B cell (primary cell): ENCODE data around the gene ICE2. TPM values are rescaled to one million over a fixed set of nuclear protein-coding genes. Genes with fewer than 3 reads are reported as not detected.

Experiments
- ATAC-seq: fragments of 200-7000 bp; cut with Tn5 transposase; one replicate; pipeline ENCODE4 v1.10.0; 2021; ENCODE audit warnings: low read depth, mild to moderate bottlenecking, moderate number of reproducible peaks, moderate library complexity
- CTCF ChIA-PET: fragments of 350-600 bp; sonication (Branson Sonifier 250); formaldehyde crosslinking; loops from one replicate; lab custom pipeline; 2021; ENCODE audit warnings: antibody characterized with exemption, inconsistent platforms; lab: Charles Lee
- POLR2A ChIA-PET: fragments of 350-600 bp; sonication (Branson Sonifier 250); formaldehyde crosslinking; loops from one replicate; lab custom pipeline; 2021; ENCODE audit warnings: antibody characterized with exemption; lab: Charles Lee
- DNase-seq: peaks from one replicate; pipeline ENCODE4 v3.0.0; 2013
- H2AFZ ChIP-seq: 2 replicates; pipeline ENCODE4 v1.6.1; 2012; ENCODE audit warnings: mild to moderate bottlenecking, low read depth, low read length; ENCODE audit not compliant: insufficient read depth, poor library complexity, severe bottlenecking
- H3K27ac ChIP-seq, 2 donors: 1 replicate in 1 of 2; 2 replicates in 1 of 2; pipeline ENCODE4 v1.5.1; 2012 to 2013; ENCODE audit warnings: low read length in 2 of 2, mild to moderate bottlenecking in 2 of 2, moderate library complexity in 1 of 2
- H3K27me3 ChIP-seq, 4 experiments: fragments of 200-600 bp in 1 of 4; sonication (generic) in 1 of 4; replicated peaks in 1 of 4; 1 replicate in 2 of 4; 2 replicates in 2 of 4; pipeline versions ENCODE4 v1.6.1 to v1.7.0; 2013 to 2016; ENCODE audit warnings: low read length in 3 of 4, mild to moderate bottlenecking in 2 of 4, mixed read lengths in 1 of 4, moderate library complexity in 1 of 4; ENCODE audit not compliant: insufficient read depth in 4 of 4, control insufficient read depth in 3 of 4; ENCODE audit errors: control extremely low read depth in 1 of 4
- H3K36me3 ChIP-seq, 2 experiments: replicated peaks in 1 of 2; 1 replicate in 1 of 2; 2 replicates in 1 of 2; pipeline versions ENCODE4 v1.6.1 to v1.7.1; 2013; ENCODE audit warnings: low read length in 1 of 2; ENCODE audit not compliant: insufficient read depth in 2 of 2, control insufficient read depth in 1 of 2; ENCODE audit errors: control extremely low read depth in 1 of 2, extremely low read depth in 1 of 2
- H3K4me1 ChIP-seq, 2 donors: fragments of 200-600 bp in 1 of 2; sonication (generic) in 1 of 2; 1 replicate in 1 of 2; 2 replicates in 1 of 2; pipeline versions ENCODE4 v1.5.1 to v1.6.1; 2013 to 2017; ENCODE audit warnings: low read length in 2 of 2; ENCODE audit not compliant: control insufficient read depth in 2 of 2, insufficient read depth in 2 of 2
- H3K4me2 ChIP-seq: replicated peaks from 2 replicates; pipeline ENCODE3; 2012; ENCODE audit warnings: mild to moderate bottlenecking, low read depth, low read length; ENCODE audit not compliant: poor library complexity, severe bottlenecking
- H3K4me3 ChIP-seq, 5 experiments: fragments of 200-600 bp in 1 of 5; sonication (generic) in 1 of 5; 1 replicate in 3 of 5; 2 replicates in 2 of 5; pipeline versions ENCODE4 v1.5.1 to v1.7.0; 2011 to 2016; ENCODE audit warnings: low read length in 4 of 5, mild to moderate bottlenecking in 4 of 5, low read depth in 2 of 5, control low read depth in 1 of 5, moderate library complexity in 1 of 5; ENCODE audit not compliant: insufficient read depth in 1 of 5; ENCODE audit errors: control extremely low read depth in 1 of 5, extremely low read depth in 1 of 5
- H3K79me2 ChIP-seq: fragments of 200-600 bp; sonication (generic); one replicate; pipeline ENCODE4 v1.6.0; 2016; ENCODE audit warnings: low read length; ENCODE audit not compliant: control insufficient read depth, insufficient read depth
- H3K9ac ChIP-seq: fragments of 200-600 bp; sonication (generic); 2 replicates; pipeline ENCODE4 v1.6.1; 2017; ENCODE audit warnings: mild to moderate bottlenecking, low read length, moderate library complexity
- H3K9me3 ChIP-seq, 3 donors: one replicate each; pipeline versions ENCODE4 v1.6.1 to v1.7.1; 2013; ENCODE audit warnings: low read length in 2 of 3; ENCODE audit not compliant: control insufficient read depth in 2 of 3, insufficient read depth in 1 of 3; ENCODE audit errors: control extremely low read depth in 1 of 3
- H4K20me1 ChIP-seq: 2 replicates; pipeline ENCODE4 v1.6.0; 2012; ENCODE audit warnings: mild to moderate bottlenecking, low read length; ENCODE audit not compliant: insufficient read depth, control insufficient read depth, poor library complexity, severe bottlenecking
- H3K27ac Mint-ChIP-seq: one replicate; pipeline ENCODE4 v1.8.0; 2021; ENCODE audit warnings: mixed read lengths
- H3K27me3 Mint-ChIP-seq: one replicate; pipeline ENCODE4 v1.8.0; 2021; ENCODE audit warnings: mixed read lengths
- H3K4me1 Mint-ChIP-seq: one replicate; pipeline ENCODE4 v1.8.0; 2021; ENCODE audit warnings: mixed read lengths
- H3K4me3 Mint-ChIP-seq: one replicate; pipeline ENCODE4 v1.8.0; 2021; ENCODE audit warnings: mixed read lengths
- H3K9me3 Mint-ChIP-seq: one replicate; pipeline ENCODE4 v1.8.0; 2022; ENCODE audit warnings: mixed read lengths; ENCODE audit not compliant: insufficient read depth
- EZH2 ChIP-seq: IDR thresholded peaks from 2 replicates; pipeline ENCODE4 v1.6.1; 2012; ENCODE audit warnings: borderline replicate concordance, low read depth, mild to moderate bottlenecking, moderate library complexity, low read length; ENCODE audit not compliant: insufficient read depth, poor library complexity, severe bottlenecking
- WGBS: methylation state at CpG from one replicate; pipeline ENCODE4 v1.1.5; 2013; ENCODE audit warnings: missing lambda C conversion rate; ENCODE audit not compliant: insufficient coverage; 5-methylcytosine and 5-hydroxymethylcytosine counted together
- intact Hi-C: fragments of 100-400 bp; cut with micrococcal nuclease; formaldehyde crosslinking; loops from one replicate; pipeline ENCODE4 v1.10.0; 2022
- polyA plus RNA-seq: library from polyadenylated mRNA; depleted of rRNA; stranded (reverse); fragments of >200 nt; gene quantifications from 2 replicates; pipeline ENCODE4 v1.2.3, GENCODE V29; 2012
- total RNA-seq, 2 donors: library from RNA; stranded (reverse); fragments of 120-200 nt in 1 of 2; gene quantifications; 1 replicate in 1 of 2; 2 replicates in 1 of 2; pipeline versions ENCODE4 v1.2.3 to v1.2.4, GENCODE V29; 2013 to 2022
- TF ChIP-seq, protein P1 (sequence below): fragments of 200-600 bp; IDR thresholded peaks from one replicate; pipeline ENCODE4 v1.8.0; 2022; ENCODE audit warnings: antibody characterized with exemption, mild to moderate bottlenecking

Gene ICE2
- total and polyA plus RNA-seq, 2 donors (not counting 1 experiment from before 2014, with no cell fraction given), result 19.0 to 71.2 TPM

GRCh38 chr15:60509470-60509869 lies 30.5 kb upstream of the ICE2 start:
- H3K9me3 Mint-ChIP-seq, result no peaks in the 10 kb centered on the region
- TF ChIP-seq, protein P1, sequence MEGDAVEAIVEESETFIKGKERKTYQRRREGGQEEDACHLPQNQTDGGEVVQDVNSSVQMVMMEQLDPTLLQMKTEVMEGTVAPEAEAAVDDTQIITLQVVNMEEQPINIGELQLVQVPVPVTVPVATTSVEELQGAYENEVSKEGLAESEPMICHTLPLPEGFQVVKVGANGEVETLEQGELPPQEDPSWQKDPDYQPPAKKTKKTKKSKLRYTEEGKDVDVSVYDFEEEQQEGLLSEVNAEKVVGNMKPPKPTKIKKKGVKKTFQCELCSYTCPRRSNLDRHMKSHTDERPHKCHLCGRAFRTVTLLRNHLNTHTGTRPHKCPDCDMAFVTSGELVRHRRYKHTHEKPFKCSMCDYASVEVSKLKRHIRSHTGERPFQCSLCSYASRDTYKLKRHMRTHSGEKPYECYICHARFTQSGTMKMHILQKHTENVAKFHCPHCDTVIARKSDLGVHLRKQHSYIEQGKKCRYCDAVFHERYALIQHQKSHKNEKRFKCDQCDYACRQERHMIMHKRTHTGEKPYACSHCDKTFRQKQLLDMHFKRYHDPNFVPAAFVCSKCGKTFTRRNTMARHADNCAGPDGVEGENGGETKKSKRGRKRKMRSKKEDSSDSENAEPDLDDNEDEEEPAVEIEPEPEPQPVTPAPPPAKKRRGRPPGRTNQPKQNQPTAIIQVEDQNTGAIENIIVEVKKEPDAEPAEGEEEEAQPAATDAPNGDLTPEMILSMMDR, result no peak
- TF ChIP-seq EZH2, result no peak
- H3K4me3 Mint-ChIP-seq, result no peak overlapping the region

DNA sequence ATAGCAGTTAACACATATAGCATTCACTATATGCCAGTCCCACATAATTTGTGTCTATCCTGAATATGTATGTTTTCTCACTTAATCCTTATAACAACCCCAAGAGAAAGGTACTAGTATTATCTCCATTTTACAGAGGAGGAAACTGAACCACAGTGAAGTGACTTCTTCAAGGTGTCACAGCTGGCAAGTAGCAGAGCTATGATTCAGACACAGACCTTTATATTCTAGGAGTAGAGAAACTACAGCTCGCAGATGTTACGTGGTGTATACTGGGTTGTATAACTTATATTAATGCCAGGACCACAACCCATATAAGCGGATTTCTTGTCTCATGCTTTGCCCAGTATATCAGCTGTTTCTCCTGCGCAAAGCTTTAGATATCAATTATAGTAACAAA lies 29.5 kb upstream of the ICE2 start:
- no peaks in the 10 kb centered on the region for H3K9me3 ChIP-seq
- no peaks in the 10 kb centered on the region for H3K79me2 ChIP-seq
- H3K4me2 ChIP-seq, result no peak overlapping the region
- Mint-ChIP-seq H3K27me3 (no peaks in the 10 kb centered on the region), H3K27ac (no peak overlapping the region), H3K9me3 (no peaks in the 10 kb centered on the region), H3K4me1 (peaks cover 14% of the 10 kb centered on the region), H3K4me3 (no peak overlapping the region)
- no CpG with 5 or more reads among the region's 4 CpGs for WGBS
- no peaks in the 10 kb centered on the region for H3K27me3 ChIP-seq
- no peak overlapping the region for H3K27ac ChIP-seq
- peaks cover 0 to 8% of the 10 kb centered on the region in 2 donors for H3K4me1 ChIP-seq
- TF ChIP-seq, protein P1, result no peak
- no peak for TF ChIP-seq EZH2
- H3K36me3 ChIP-seq, result peaks cover 0 to 2% of the 10 kb centered on the region in 2 experiments
- intact Hi-C loops, result loop anchor here (2.0 to 10.0 kb wide), 3 partner anchors 151 to 1326 kb away; no protein-coding TSS in a partner anchor
- H3K9ac ChIP-seq, result no peak overlapping the region
- POLR2A ChIA-PET, result no interaction called here
- CTCF ChIA-PET, result interaction anchor here (0.6 to 12.4 kb wide), 11 partner anchors 11 to 1326 kb away, joined by 3 to 158 read pairs (median 4); no protein-coding TSS in a partner anchor
- H2AFZ ChIP-seq, result peak overlapping the region; percentile 43
- ATAC-seq (no peak), DNase-seq (no peak)
- H4K20me1 ChIP-seq, result no peaks in the 10 kb centered on the region
- H3K4me3 ChIP-seq, result no peak overlapping the region

More at GRCh38 chr15:60509470-60509869, 30.5 kb upstream of the ICE2 start:
- Histone ChIP-seq H3K4me3 (no peak overlapping the region), H4K20me1 (no peaks in the 10 kb centered on the region), H2AFZ (no peak overlapping the region), H3K4me2 (no peak overlapping the region), H3K9me3 (no peaks in the 10 kb centered on the region), H3K27ac (no peak overlapping the region), H3K27me3 (no peaks in the 10 kb centered on the region), H3K36me3 (peaks cover 0 to 4% of the 10 kb centered on the region in 2 experiments), H3K4me1 (peaks cover 0 to 8% of the 10 kb centered on the region in 2 donors), H3K9ac (no peak overlapping the region), H3K79me2 (no peaks in the 10 kb centered on the region)
- intact Hi-C loops, result loop anchor here (2.0 to 10.0 kb wide), 3 partner anchors 152 to 1325 kb away; no protein-coding TSS in a partner anchor
- H3K27ac Mint-ChIP-seq, result no peak overlapping the region
- CTCF ChIA-PET, result interaction anchor here (1.1 to 12.4 kb wide), 5 partner anchors 10 to 394 kb away, joined by 3 to 158 read pairs (median 3); no protein-coding TSS in a partner anchor
- DNase-seq, result no peak
- ATAC-seq, result no peak
- peaks cover 14% of the 10 kb centered on the region for H3K4me1 Mint-ChIP-seq
- no peaks in the 10 kb centered on the region for H3K27me3 Mint-ChIP-seq
- WGBS, result 100% methylated on average over 3 of the region's 3 CpGs
- POLR2A ChIA-PET, result no interaction called here
